ENCODE results near the gene ZBTB17.

DNA sequence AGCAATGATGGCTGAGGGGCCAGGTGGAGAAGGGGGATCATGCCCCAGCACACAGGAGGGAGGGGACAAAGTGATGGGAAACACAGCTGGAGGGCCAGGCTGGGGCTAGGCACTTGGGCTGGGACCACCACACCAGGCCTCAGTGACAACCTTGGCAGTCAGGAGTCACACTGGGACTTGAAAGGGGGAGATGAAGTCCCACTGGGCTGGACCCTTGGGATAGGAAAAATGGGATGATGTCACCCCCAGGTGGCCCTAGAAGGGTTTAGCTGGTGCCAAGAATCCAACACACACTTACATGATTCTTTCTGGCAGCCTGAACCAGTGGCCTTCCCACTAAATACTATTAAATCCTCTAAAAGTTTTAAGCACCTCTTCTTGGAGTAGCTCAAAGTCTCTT lies 17.1 kb downstream of the ZBTB17 start:
- TF ChIP-seq, protein P1, sequence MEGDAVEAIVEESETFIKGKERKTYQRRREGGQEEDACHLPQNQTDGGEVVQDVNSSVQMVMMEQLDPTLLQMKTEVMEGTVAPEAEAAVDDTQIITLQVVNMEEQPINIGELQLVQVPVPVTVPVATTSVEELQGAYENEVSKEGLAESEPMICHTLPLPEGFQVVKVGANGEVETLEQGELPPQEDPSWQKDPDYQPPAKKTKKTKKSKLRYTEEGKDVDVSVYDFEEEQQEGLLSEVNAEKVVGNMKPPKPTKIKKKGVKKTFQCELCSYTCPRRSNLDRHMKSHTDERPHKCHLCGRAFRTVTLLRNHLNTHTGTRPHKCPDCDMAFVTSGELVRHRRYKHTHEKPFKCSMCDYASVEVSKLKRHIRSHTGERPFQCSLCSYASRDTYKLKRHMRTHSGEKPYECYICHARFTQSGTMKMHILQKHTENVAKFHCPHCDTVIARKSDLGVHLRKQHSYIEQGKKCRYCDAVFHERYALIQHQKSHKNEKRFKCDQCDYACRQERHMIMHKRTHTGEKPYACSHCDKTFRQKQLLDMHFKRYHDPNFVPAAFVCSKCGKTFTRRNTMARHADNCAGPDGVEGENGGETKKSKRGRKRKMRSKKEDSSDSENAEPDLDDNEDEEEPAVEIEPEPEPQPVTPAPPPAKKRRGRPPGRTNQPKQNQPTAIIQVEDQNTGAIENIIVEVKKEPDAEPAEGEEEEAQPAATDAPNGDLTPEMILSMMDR (IDR thresholded peaks at IDR 0.05): no peak
- no peak for TF ChIP-seq POLR2A (IDR thresholded peaks at IDR 0.05; ENCODE audit: low read length)
- no peak; a peak in 2 of 5 replicates for TF ChIP-seq RAD21 (conservative IDR thresholded peaks at IDR 0.05 in 1 of 2, IDR thresholded peaks at IDR 0.05 in 1 of 2)
- no peak for TF ChIP-seq HOXB5 (CRISPR knock-in tag; IDR thresholded peaks at IDR 0.05)
- no peak for TF ChIP-seq EHMT2 (IDR thresholded peaks at IDR 0.05; ENCODE audit: low read depth)
- TF ChIP-seq, protein P2, sequence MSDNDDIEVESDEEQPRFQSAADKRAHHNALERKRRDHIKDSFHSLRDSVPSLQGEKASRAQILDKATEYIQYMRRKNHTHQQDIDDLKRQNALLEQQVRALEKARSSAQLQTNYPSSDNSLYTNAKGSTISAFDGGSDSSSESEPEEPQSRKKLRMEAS (IDR thresholded peaks at IDR 0.05): no peak
- TF ChIP-seq ZNF302 (CRISPR knock-in tag; IDR thresholded peaks at IDR 0.05): no peak
- TF ChIP-seq, protein P3, sequence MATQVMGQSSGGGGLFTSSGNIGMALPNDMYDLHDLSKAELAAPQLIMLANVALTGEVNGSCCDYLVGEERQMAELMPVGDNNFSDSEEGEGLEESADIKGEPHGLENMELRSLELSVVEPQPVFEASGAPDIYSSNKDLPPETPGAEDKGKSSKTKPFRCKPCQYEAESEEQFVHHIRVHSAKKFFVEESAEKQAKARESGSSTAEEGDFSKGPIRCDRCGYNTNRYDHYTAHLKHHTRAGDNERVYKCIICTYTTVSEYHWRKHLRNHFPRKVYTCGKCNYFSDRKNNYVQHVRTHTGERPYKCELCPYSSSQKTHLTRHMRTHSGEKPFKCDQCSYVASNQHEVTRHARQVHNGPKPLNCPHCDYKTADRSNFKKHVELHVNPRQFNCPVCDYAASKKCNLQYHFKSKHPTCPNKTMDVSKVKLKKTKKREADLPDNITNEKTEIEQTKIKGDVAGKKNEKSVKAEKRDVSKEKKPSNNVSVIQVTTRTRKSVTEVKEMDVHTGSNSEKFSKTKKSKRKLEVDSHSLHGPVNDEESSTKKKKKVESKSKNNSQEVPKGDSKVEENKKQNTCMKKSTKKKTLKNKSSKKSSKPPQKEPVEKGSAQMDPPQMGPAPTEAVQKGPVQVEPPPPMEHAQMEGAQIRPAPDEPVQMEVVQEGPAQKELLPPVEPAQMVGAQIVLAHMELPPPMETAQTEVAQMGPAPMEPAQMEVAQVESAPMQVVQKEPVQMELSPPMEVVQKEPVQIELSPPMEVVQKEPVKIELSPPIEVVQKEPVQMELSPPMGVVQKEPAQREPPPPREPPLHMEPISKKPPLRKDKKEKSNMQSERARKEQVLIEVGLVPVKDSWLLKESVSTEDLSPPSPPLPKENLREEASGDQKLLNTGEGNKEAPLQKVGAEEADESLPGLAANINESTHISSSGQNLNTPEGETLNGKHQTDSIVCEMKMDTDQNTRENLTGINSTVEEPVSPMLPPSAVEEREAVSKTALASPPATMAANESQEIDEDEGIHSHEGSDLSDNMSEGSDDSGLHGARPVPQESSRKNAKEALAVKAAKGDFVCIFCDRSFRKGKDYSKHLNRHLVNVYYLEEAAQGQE (IDR thresholded peaks at IDR 0.05): no peak
- no peak for TF ChIP-seq RCOR1 (IDR thresholded peaks at IDR 0.05; ENCODE audit: low read depth, low read length)
- no peak for TF ChIP-seq ZFP36 (IDR thresholded peaks at IDR 0.05; ENCODE audit: borderline replicate concordance, partially characterized antibody)
- no peak for TF ChIP-seq NR3C1 (IDR thresholded peaks at IDR 0.05)
- no peak for TF ChIP-seq POLR2AphosphoS2 (conservative IDR thresholded peaks at IDR 0.05; ENCODE audit: low read length)
- TF ChIP-seq, protein P4, sequence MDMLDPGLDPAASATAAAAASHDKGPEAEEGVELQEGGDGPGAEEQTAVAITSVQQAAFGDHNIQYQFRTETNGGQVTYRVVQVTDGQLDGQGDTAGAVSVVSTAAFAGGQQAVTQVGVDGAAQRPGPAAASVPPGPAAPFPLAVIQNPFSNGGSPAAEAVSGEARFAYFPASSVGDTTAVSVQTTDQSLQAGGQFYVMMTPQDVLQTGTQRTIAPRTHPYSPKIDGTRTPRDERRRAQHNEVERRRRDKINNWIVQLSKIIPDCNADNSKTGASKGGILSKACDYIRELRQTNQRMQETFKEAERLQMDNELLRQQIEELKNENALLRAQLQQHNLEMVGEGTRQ (IDR thresholded peaks at IDR 0.05): no peak
- TF ChIP-seq CEBPB (IDR thresholded peaks at IDR 0.05): no peak
